COLO668 (cell line): ENCODE data around the gene PRR23E.

Experiments used
- DNase-seq: peaks from one replicate; lab custom pipeline; 2025; ENCODE audit not compliant: unreplicated experiment; lab: John Stamatoyannopoulos, UW

The PRR23E gene

GRCh38 chr3:127183931-127184869 lies 8.7 kb upstream of the PRR23E start:
- no peak for DNase-seq

DNA sequence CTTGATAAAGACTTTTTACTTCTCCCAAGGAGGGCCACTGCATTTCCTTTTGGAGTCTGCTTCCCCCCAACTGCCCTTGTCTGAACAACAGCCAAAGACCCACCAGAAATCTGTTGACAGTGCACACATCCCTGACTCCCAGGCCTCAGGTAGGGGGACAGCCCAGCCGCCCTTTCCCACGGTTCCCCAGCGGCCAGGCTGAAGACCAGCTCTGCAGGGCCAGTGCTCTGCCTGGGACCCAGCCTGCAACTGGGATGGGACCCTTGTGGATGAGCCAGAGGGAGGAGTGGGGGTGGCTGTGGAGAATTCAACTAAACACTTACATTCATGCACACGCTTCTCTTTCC lies 8.1 kb upstream of the PRR23E start:
- no peak for DNase-seq

DNA sequence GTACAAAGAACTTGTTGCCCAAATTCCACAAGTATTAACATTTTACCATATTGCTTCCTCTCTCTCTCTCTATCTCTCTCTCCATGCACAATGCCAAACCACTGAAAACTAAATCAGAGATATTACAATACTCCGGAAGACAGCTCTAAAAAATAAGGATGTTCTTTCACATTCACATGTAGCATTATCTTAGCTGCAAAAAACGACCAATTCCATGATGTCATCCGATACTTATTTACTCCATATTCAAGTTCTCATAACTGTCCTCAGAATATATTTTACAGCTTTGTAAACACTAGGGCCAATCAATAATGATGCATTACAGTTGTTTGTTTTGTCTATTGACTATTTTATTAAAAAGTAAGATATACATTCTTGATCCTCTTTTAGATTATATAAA lies 7.7 kb upstream of the PRR23E start:
- no peak for DNase-seq

DNA sequence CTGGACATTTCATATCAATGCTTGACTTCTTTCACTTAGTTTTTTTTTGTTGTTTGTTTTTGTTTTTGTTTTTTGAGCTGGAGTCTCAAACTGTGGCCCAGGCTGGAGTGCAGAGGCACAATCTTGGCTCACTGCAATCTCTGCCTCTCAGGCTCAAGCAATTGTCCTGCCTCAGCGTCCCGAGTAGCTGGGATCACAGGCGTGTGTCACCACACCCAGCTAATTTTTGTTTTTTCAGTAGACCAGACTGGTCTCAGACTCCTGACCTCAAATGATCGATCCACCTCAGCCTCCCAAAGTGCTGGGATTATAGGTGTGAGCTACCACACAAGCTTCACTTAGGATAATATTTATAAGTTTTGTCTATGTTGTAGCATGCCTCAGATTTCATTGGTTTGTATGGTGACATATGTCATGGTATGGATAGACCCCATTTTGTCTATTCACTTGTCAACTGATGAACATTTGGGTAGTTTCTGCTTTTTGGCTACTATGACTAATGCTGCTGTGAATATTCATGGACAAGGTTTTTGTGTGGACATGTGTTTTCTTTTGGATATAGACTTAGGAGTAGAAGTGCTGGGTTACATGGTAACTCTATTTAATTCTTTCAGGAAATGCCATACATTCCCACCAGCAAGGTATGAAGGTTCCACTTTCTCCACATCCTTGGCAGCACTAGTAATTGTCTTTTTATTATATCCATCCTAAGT lies 6.8 kb upstream of the PRR23E start:
- no peak for DNase-seq

- DNase-seq = no peak
Observed at GRCh38 chr3:127187316-127187715, 5.6 kb upstream of the PRR23E start.

- DNase-seq = no peak
Observed at GRCh38 chr3:127193341-127193740, 410 bp downstream of the PRR23E start.

DNA sequence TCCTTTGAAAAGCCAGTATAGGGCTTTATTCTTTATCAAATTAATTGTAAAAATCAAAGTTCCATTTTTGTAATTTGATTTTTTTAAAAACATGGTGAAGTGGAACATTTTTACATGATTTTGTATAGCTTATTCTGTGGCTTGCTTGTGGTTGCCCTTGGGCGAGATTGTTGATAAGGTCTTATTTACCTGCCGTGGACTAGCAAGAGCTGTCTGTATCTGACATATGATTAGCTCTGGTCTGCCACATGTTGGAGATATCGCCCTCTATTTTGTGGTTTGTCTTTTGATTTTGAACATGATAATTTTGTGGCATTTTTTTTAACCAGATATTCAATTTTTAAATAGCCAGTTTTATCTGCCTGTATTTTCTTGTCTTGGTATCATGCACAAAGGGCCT lies 844 bp downstream of the PRR23E start:
- DNase-seq = no peak

GRCh38 chr3:127194601-127195187 lies 1.8 kb downstream of the PRR23E start:
- no peak for DNase-seq

GRCh38 chr3:127195417-127195816 lies 2.5 kb downstream of the PRR23E start:
- DNase-seq = no peak

GRCh38 chr3:127196002-127196401 lies 3.1 kb downstream of the PRR23E start:
- no peak for DNase-seq

GRCh38 chr3:127196466-127197299 lies 3.8 kb downstream of the PRR23E start:
- DNase-seq = no peak

DNA sequence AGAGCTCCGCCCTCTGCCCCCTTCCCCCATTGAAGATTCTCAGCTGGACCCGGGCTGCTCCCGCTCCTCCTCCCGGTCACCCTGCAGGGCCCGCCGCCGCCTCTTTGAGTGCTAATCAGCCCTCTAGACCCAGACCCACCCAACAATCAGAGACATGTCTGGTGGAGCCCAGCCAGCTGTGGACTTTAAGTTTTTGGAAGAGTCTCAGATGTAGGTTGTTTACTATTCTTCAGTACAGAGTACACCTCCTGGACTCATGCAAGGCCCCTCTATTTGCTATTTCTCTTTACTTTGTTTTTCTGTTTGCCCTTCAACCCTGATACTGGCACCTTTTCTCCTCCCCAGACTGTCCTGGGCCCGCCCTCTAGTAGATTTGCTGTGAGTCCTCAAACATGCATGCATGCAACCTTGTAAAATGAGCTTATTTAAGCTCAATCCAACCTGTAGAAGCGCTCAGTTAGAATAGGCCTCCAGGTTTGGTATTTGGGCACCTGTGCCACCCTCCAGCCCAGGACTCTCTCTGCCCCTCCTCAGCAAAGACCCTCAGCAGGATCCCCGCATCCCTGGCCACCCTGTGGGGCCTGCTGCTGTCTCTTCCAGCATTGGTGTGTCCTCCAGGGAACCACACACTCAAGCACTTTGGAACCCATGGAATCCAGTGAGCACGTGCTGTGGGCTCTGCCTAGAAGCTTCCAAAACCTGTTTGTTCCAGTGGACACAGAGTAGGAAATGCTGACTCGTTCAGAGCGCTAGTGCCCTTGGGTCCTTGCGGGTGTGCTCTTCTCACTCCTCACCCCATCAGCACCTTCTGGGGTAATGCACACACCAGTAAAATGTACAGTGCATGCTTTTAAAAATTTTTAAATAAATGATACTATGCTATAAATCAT lies 4.6 kb downstream of the PRR23E start:
- DNase-seq = no peak

GRCh38 chr3:127200086-127200691 lies 7.3 kb downstream of the PRR23E start:
- DNase-seq = no peak

DNA sequence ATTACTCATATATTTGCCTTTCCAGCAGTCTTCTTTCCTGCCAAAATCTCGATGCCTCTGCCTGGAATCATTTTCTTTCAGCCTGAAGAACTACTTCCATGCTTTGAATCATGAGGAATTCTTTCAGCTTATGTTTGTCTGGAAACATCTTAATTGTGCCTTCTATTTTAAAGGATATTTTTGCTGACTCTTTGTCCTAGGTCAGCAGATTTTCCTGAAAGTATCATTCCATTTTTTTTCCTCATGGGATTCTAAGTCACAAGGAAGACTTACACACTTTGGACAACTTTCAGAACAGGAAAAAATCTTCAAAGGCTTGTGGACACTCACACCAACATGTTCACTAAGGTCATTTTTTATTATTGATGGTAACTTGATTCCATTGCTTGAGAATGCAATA lies 10.1 kb downstream of the PRR23E start:
- DNase-seq = no peak

DNA sequence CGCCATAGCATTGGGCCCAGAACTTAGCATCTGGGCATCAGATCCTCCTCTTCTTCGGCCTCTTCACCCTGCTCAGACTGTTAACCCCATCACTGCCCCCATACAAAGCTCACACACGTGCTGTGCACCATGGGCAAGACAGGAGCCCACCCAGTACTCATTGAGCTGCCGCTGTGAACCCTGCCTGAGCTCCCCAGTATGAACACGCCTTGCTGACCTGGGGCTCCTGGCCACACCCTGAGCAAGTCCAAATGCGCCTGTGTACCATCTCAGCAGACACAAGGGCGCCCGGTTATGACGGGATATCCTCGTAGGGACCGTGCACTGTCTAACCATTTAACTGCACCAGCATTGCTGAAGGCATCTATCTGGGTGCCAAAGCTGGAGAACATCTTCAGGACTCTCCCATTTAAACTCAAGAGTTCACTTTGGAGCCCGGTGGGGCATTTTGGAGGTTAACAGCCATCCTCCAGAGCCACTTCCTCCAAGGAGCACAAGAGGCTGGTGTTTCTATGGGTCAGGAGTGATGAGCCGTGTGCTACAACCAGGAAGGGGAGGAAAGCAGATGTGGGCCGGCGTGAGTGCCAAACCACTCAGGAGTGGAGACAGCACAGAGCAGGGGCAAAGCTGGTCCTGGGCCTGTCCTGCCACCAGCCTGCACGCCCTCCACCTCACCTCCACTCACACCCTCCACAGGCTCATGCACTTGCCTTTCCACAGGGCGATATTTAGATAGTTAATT lies 12.1 kb downstream of the PRR23E start:
- DNase-seq = no peak

- DNase-seq = no peak
Observed at GRCh38 chr3:127206154-127206553, 13.2 kb downstream of the PRR23E start.

DNA sequence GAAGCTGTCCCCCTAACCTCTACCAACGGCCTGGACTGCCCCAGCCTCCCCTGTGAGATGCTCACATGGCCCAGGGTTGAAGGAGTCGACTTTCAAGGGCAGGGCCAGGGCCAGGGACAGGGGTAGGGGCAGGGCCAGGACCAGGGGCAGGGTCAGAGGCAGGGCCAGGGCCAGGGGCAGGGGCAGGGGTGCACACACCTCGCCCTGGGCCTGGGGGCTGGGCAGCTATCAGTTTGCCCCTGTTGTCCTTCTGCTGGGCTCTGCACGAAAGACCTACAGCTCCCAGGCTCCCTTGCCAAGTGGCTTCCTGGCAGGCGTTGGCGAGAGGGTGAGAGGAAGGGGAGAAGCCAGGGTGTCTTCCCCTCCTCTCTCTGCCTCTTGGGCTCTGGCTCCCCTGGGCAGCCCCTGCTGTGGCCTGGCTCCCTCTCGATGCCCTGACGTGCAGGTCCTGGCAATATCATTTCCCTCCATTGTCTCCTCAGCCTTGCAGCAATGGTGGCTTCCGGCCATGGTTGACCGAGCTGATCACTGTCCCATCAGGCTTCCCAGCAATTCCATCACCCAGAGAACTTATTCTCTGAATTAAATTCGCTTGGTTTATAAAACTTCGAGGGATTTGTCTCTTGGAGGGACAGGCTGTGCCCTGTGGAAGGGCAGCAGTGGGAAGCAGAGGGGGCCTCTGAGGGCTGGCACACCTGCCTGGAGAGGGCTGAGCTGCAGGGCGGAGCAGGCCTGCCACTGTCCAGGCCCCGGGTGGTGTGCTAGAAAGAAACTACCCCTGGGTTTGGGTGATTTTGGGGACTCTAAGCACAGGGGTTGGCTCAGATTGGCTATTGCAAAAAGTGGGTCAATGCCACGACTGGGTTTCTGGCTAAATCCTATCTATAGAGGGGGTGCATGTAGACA lies 13.9 kb downstream of the PRR23E start:
- no peak for DNase-seq
